HepG2 (cell line): Measurements from ENCODE around the gene ZDHHC13. TPM values are rescaled to one million over a fixed set of nuclear protein-coding genes. Genes with fewer than 3 reads are reported as not detected.

Source experiments
- ATAC-seq: fragments of 200-7000 bp; cut with Tn5 transposase; 3 replicates; pipeline ENCODE4 v1.9.1; 2020; ENCODE audit warnings: mild to moderate bottlenecking, moderate library complexity
- BruUV-seq: library from RNA; stranded (reverse); fragments of 400-500 nt; replicated peaks from 2 replicates; lab custom pipeline; 2021; lab: Mats Ljungman, UMichigan
- CTCF ChIA-PET: fragments of 300-600 bp; formaldehyde crosslinking; extraction: SDS; loops from one replicate; lab custom pipeline; 2021; ENCODE audit warnings: low total read pairs, inconsistent platforms, low intra/inter-chr PET ratio; lab: Yijun Ruan, JAX
- POLR2A ChIA-PET: fragments of 350-600 bp; sonication (Branson Sonifier 250); formaldehyde crosslinking; loops from one replicate; lab custom pipeline; 2020; ENCODE audit warnings: antibody characterized with exemption, inconsistent platforms; lab: Yijun Ruan, JAX
- DNase-seq: peaks from one replicate; pipeline ENCODE4 v3.0.0-alpha.2; 2015; ENCODE audit warnings: low spot score
- FAIRE-seq: peaks from 3 replicates; lab custom pipeline; 2011; peaks lifted over from hg19 to GRCh38; lab: Jason Lieb, UNC
- H2AFZ ChIP-seq: one replicate; pipeline ENCODE4 v1.6.1; 2011; ENCODE audit warnings: low read length, inconsistent platforms
- H3K27ac ChIP-seq: fragments of 300-600 bp; 3 replicates; pipeline ENCODE4 v1.8.0; 2011; ENCODE audit warnings: mixed run types, mild to moderate bottlenecking, mixed read lengths, low read length, inconsistent platforms; ENCODE audit not compliant: insufficient read depth; ENCODE audit errors: extremely low read length
- H3K27me3 ChIP-seq, 2 experiments: fragments of 200-600 bp in 1 of 2; 2 replicates in 1 of 2; 3 replicates in 1 of 2; pipeline versions ENCODE4 v1.6.0 to v1.8.0; 2011; ENCODE audit warnings: low read length in 2 of 2, mild to moderate bottlenecking in 2 of 2, moderate library complexity in 2 of 2, inconsistent platforms in 1 of 2; ENCODE audit not compliant: insufficient read depth in 2 of 2, control insufficient read depth in 1 of 2
- H3K36me3 ChIP-seq, 2 experiments: fragments of 200-600 bp in 1 of 2; replicated peaks in 1 of 2; 2 replicates in 1 of 2; 3 replicates in 1 of 2; pipeline versions ENCODE4 v1.5.1 to v1.8.0; 2011; ENCODE audit warnings: low read length in 2 of 2, inconsistent platforms in 1 of 2; ENCODE audit not compliant: insufficient read depth in 2 of 2, control insufficient read depth in 1 of 2
- H3K4me1 ChIP-seq: 2 replicates; pipeline ENCODE4 v1.5.1; 2012; ENCODE audit warnings: low read length, inconsistent platforms; ENCODE audit not compliant: insufficient read depth
- H3K4me2 ChIP-seq: 2 replicates; pipeline ENCODE4 v1.6.0; 2011; ENCODE audit warnings: low read depth, low read length, inconsistent platforms
- H3K4me3 ChIP-seq, 3 experiments: fragments of 200-600 bp in 1 of 3; sonication (generic), shearing (Covaris generic) in 1 of 3; replicated peaks in 1 of 3; 2 replicates each; pipeline ENCODE4 v1.5.1; 2011 to 2016; ENCODE audit warnings: low read length in 3 of 3, inconsistent platforms in 2 of 3, low read depth in 2 of 3, mild to moderate bottlenecking in 2 of 3, control low read depth in 1 of 3, mixed read lengths in 1 of 3; ENCODE audit not compliant: insufficient read depth in 1 of 3
- H3K79me2 ChIP-seq: one replicate; pipeline ENCODE4 v1.6.1; 2011; ENCODE audit warnings: low read length, inconsistent platforms; ENCODE audit not compliant: insufficient read depth
- H3K9ac ChIP-seq: 2 replicates; pipeline ENCODE4 v1.6.0; 2011; ENCODE audit warnings: mild to moderate bottlenecking, low read depth, low read length, inconsistent platforms; ENCODE audit not compliant: insufficient read depth
- H3K9me3 ChIP-seq: 2 replicates; pipeline ENCODE4 v1.5.1; 2012; ENCODE audit warnings: mild to moderate bottlenecking, low read length
- H4K20me1 ChIP-seq: 2 replicates; pipeline ENCODE4 v1.6.0; 2011; ENCODE audit warnings: inconsistent platforms, mild to moderate bottlenecking, low read length, moderate library complexity; ENCODE audit not compliant: insufficient read depth
- DR1 ChIP-seq: sonication (generic); formaldehyde crosslinking; IDR thresholded peaks from 2 replicates; pipeline ENCODE4 v1.8.0; 2021; ENCODE audit warnings: mild to moderate bottlenecking, missing genetic modification reagents, inconsistent platforms
- MZF1 ChIP-seq: sonication (generic); formaldehyde crosslinking; IDR thresholded peaks from 2 replicates; pipeline ENCODE4 v1.8.1; 2023; ENCODE audit warnings: mild to moderate bottlenecking, missing genetic modification reagents, borderline replicate concordance
- PHF21A ChIP-seq: sonication (generic); formaldehyde crosslinking; IDR thresholded peaks from 2 replicates; pipeline ENCODE4 v1.5.0; 2020; ENCODE audit warnings: mild to moderate bottlenecking, missing genetic modification reagents
- RFX1 ChIP-seq: fragments of 450-650 bp; IDR thresholded peaks from 2 replicates; pipeline ENCODE4 v1.6.1; 2017
- RXRB ChIP-seq: IDR thresholded peaks from 2 replicates; pipeline ENCODE4 v1.6.1; 2016; ENCODE audit warnings: borderline replicate concordance, missing genetic modification reagents, missing compliant biosample characterization
- SIN3B ChIP-seq: fragments of 150-350 bp; IDR thresholded peaks from 2 replicates; pipeline ENCODE4 v1.6.1; 2014; ENCODE audit warnings: low read length
- TBL1XR1 ChIP-seq: fragments of 150-350 bp; IDR thresholded peaks from 2 replicates; pipeline ENCODE4 v1.6.1; 2014; ENCODE audit warnings: borderline replicate concordance, low read length; ENCODE audit not compliant: partially characterized antibody
- ZFP1 ChIP-seq: IDR thresholded peaks from 2 replicates; pipeline ENCODE4 v1.6.1; 2016
- ZNF264 ChIP-seq: sonication (generic); formaldehyde crosslinking; IDR thresholded peaks from 2 replicates; pipeline ENCODE4 v1.4.0; 2020; ENCODE audit warnings: missing genetic modification reagents
- ZNF468 ChIP-seq: sonication (generic); formaldehyde crosslinking; IDR thresholded peaks from 2 replicates; pipeline ENCODE4 v1.8.0; 2022; ENCODE audit warnings: mild to moderate bottlenecking, moderate library complexity, missing genetic modification reagents
- WGBS: methylation state at CpG from one replicate; pipeline ENCODE4 v1.1.6; 2017; ENCODE audit warnings: low lambda C conversion rate; 5-methylcytosine and 5-hydroxymethylcytosine counted together
- in situ Hi-C: cut with HindIII; loops from 2 replicates; pipeline ENCODE4 v1.10.0; 2017; ENCODE audit warnings: low pct_unique_long_range_greater_than_20kb; ENCODE audit not compliant: extremely low pct_ligation_motif_present
- intact Hi-C: fragments of 100-400 bp; cut with micrococcal nuclease; formaldehyde crosslinking; loops from one replicate; pipeline ENCODE4 v1.10.0; 2022; ENCODE audit not compliant: unreplicated experiment
- polyA plus RNA-seq, 8 experiments: library from polyadenylated mRNA; depleted of rRNA in 3 of 8; stranded (reverse) in 7 of 8; unstranded in 1 of 8; fragments of >200 nt; fragmentation: Illumina TruSeq in 4 of 8; extraction: Trizol in 4 of 8; gene quantifications; 2 replicates each; pipeline versions ENCODE4 v1.2.1 to v1.2.3, GENCODE V29; 2011 to 2016; ENCODE audit warnings: low read depth in 4 of 8, missing spikeins in 1 of 8, mixed read lengths in 1 of 8; ENCODE audit not compliant: insufficient read depth in 1 of 8
- total RNA-seq, 5 experiments: library from RNA; depleted of rRNA; stranded (reverse); fragments of >200 nt; fragmentation: Illumina TruSeq; extraction: Trizol; gene quantifications; 2 replicates each; pipeline ENCODE4 v1.2.3, GENCODE V29; 2016; ENCODE audit warnings: low read depth in 1 of 5
- TF ChIP-seq, protein P1 (sequence below): sonication (generic); formaldehyde crosslinking; IDR thresholded peaks from 2 replicates; pipeline ENCODE4 v1.4.0; 2020; ENCODE audit warnings: low read depth, mild to moderate bottlenecking, missing genetic modification reagents
- TF ChIP-seq, protein P2 (sequence below): sonication (generic); formaldehyde crosslinking; IDR thresholded peaks from 2 replicates; pipeline ENCODE4 v1.5.0; 2020; ENCODE audit warnings: missing genetic modification reagents, mild to moderate bottlenecking, borderline replicate concordance
- TF ChIP-seq, protein P3 (sequence below): sonication (generic); formaldehyde crosslinking; IDR thresholded peaks from 2 replicates; pipeline ENCODE4 v1.4.0; 2020; ENCODE audit warnings: missing genetic modification reagents, borderline replicate concordance

ZDHHC13 gene
- total and polyA plus RNA-seq, 2 of the 13 experiments (the other 11 are each of a cell fraction or from before 2014, with no cell fraction given) = 10.9 to 11.8 TPM

DNA sequence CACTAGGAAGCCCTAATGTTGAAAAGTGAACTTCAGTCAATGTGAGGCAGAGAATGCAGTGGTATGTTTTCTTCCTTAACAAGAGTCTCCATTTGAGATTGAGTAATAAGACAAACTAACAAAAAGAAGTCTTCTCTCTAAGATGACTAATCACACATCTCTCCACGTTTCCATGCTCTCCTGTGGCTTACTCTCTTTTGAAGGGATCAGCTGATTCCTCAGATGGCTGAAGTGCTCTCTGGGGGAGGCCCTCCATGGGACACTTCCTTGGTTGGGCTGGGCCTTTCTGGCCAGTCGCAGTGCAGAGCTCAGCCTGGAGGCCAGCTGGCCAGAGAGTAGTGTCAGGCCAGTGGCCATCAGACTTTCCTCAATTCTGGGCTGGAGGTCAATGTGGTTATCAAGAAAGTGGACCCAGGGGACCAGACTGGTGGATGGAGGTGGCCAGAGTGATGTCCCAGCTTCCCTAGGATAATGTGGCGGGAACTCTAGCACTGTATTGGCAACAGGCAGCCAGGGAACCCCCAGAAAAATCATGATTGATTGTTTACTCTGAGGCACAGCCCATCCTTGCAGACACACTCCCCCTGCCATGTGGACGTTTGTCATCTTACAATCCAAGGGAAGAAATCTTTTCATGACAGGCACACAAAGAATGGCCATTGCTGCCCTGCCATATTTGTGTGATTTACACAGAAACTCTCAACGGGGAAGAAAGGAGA is 70.3 kb downstream of the ZDHHC13 start:
- 5% methylated on average over 3 of the region's 5 CpGs for WGBS
- in situ Hi-C loops (no loop called here), intact Hi-C loops (no loop called here)
- H3K36me3 ChIP-seq = no peaks in the 10 kb centered on the region
- DNase-seq (no peak), ATAC-seq (no peak), FAIRE-seq (no peak)
- TF ChIP-seq, protein P1, sequence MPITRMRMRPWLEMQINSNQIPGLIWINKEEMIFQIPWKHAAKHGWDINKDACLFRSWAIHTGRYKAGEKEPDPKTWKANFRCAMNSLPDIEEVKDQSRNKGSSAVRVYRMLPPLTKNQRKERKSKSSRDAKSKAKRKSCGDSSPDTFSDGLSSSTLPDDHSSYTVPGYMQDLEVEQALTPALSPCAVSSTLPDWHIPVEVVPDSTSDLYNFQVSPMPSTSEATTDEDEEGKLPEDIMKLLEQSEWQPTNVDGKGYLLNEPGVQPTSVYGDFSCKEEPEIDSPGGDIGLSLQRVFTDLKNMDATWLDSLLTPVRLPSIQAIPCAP = no peak
- TF ChIP-seq, protein P2, sequence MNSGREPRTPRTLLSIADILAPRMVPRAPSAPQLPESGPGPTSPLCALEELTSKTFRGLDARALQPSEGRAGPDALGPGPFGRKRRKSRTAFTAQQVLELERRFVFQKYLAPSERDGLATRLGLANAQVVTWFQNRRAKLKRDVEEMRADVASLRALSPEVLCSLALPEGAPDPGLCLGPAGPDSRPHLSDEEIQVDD (CRISPR knock-in tag) = no peak
- TF ChIP-seq ZNF468 (CRISPR knock-in tag) (no peak), SIN3B (no peak)
- peaks cover 0 to 2% of the 10 kb centered on the region in 2 experiments; a peak in 1 of 5 replicates for H3K27me3 ChIP-seq
- no peak overlapping the region for H2AFZ ChIP-seq
- CTCF ChIA-PET = no interaction called here
- H3K9me3 ChIP-seq = no peaks in the 10 kb centered on the region
- H4K20me1 ChIP-seq = no peaks in the 10 kb centered on the region
- H3K27ac ChIP-seq = no peak overlapping the region
- no TSS peak for BruUV-seq
- POLR2A ChIA-PET = no interaction called here
- peaks cover 18% of the 10 kb centered on the region for H3K4me1 ChIP-seq
- no peak overlapping the region for H3K4me3 ChIP-seq
- no peaks in the 10 kb centered on the region for H3K79me2 ChIP-seq
- H3K9ac ChIP-seq = no peak overlapping the region
- no peak overlapping the region for H3K4me2 ChIP-seq

DNA sequence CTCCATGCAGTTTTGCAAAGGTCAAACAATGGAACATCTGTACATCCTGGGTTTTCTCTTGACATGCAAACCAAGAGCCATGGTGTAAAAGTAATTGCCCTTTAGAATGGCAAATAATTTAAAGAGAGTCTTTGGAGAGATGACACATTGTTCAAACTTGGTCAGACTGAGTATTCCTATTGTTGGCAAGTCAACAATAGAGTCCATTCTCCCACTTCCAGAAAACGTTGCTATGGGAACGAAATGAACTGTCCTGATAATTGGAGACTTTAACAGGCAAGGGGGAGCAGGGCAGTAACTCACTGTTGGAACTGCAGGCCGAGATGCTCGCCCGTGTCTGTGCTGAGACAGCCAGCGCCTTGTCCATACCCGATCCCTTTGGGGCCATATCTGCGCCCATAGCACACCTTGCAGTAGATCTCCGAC is 70.9 kb downstream of the ZDHHC13 start:
- ChIA-PET POLR2A (no interaction called here), CTCF (no interaction called here)
- Histone ChIP-seq H3K4me2 (no peak overlapping the region), H3K36me3 (no peaks in the 10 kb centered on the region), H3K9me3 (no peaks in the 10 kb centered on the region), H3K4me1 (peaks cover 19% of the 10 kb centered on the region), H3K27ac (no peak overlapping the region), H3K9ac (no peak overlapping the region), H3K27me3 (peaks cover 0 to 2% of the 10 kb centered on the region in 2 experiments; a peak in 1 of 5 replicates), H3K4me3 (no peak overlapping the region), H4K20me1 (no peaks in the 10 kb centered on the region), H3K79me2 (no peaks in the 10 kb centered on the region), H2AFZ (no peak overlapping the region)
- intact Hi-C loops (no loop called here), in situ Hi-C loops (no loop called here)
- FAIRE-seq = no peak
- ATAC-seq = peak; percentile 23; the same call in 1 of the 3 replicates
- WGBS = 28% methylated on average over 4 of the region's 9 CpGs
- BruUV-seq = no TSS peak
- DNase-seq = peak; percentile 46
- TF ChIP-seq RXRB (CRISPR knock-in tag) (no peak), PHF21A (no peak), ZNF264 (CRISPR knock-in tag) (no peak), RFX1 (peak; percentile 21; the same call in 1 of the 2 replicates), TBL1XR1 (no peak), ZFP1 (no peak), MZF1 (no peak), DR1 (CRISPR knock-in tag) (no peak)
- TF ChIP-seq, protein P3, sequence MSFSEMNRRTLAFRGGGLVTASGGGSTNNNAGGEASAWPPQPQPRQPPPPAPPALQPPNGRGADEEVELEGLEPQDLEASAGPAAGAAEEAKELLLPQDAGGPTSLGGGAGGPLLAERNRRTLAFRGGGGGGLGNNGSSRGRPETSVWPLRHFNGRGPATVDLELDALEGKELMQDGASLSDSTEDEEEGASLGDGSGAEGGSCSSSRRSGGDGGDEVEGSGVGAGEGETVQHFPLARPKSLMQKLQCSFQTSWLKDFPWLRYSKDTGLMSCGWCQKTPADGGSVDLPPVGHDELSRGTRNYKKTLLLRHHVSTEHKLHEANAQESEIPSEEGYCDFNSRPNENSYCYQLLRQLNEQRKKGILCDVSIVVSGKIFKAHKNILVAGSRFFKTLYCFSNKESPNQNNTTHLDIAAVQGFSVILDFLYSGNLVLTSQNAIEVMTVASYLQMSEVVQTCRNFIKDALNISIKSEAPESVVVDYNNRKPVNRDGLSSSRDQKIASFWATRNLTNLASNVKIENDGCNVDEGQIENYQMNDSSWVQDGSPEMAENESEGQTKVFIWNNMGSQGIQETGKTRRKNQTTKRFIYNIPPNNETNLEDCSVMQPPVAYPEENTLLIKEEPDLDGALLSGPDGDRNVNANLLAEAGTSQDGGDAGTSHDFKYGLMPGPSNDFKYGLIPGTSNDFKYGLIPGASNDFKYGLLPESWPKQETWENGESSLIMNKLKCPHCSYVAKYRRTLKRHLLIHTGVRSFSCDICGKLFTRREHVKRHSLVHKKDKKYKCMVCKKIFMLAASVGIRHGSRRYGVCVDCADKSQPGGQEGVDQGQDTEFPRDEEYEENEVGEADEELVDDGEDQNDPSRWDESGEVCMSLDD (CRISPR knock-in tag) = no peak
- TF ChIP-seq, protein P1 = no peak
